DOHH2 (cell line): ENCODE data around the gene MTMR6.

Experiments
- H3F3A ChIP-seq: fragments of 200-600 bp; sonication (generic), shearing (Covaris generic); 2 replicates; pipeline ENCODE4 v1.6.0; 2016; ENCODE audit warnings: antibody characterized with exemption, mild to moderate bottlenecking; ENCODE audit not compliant: control insufficient read depth, insufficient read depth
- H3K27ac ChIP-seq: fragments of 200-600 bp; sonication (generic); 2 replicates; pipeline ENCODE4 v1.5.1; 2014; ENCODE audit warnings: low read depth, mild to moderate bottlenecking, low read length, moderate library complexity
- H3K27me3 ChIP-seq: fragments of 200-600 bp; sonication (generic); 2 replicates; pipeline ENCODE4 v1.6.1; 2014; ENCODE audit warnings: mild to moderate bottlenecking, low read length, mixed read lengths; ENCODE audit not compliant: control insufficient read depth
- H3K36me3 ChIP-seq: fragments of 200-600 bp; sonication (generic); 2 replicates; pipeline ENCODE4 v1.6.1; 2014; ENCODE audit warnings: mild to moderate bottlenecking, low read length, moderate library complexity, mixed read lengths; ENCODE audit not compliant: control insufficient read depth
- H3K4me1 ChIP-seq: fragments of 200-600 bp; sonication (generic); 2 replicates; pipeline ENCODE4 v1.6.1; 2014; ENCODE audit warnings: mild to moderate bottlenecking, low read length, mixed read lengths; ENCODE audit not compliant: control insufficient read depth
- H3K4me2 ChIP-seq: fragments of 200-600 bp; sonication (generic); 2 replicates; pipeline ENCODE4 v1.6.0; 2014; ENCODE audit warnings: mild to moderate bottlenecking, low read length, moderate library complexity
- H3K4me3 ChIP-seq: fragments of 200-600 bp; sonication (generic); 2 replicates; pipeline ENCODE4 v1.5.1; 2014; ENCODE audit warnings: mild to moderate bottlenecking, low read length, mixed read lengths
- H3K79me2 ChIP-seq: fragments of 200-600 bp; sonication (generic); 2 replicates; pipeline ENCODE4 v1.6.1; 2014; ENCODE audit warnings: mild to moderate bottlenecking, low read length, mixed read lengths; ENCODE audit not compliant: control insufficient read depth
- H3K9me2 ChIP-seq: fragments of 200-600 bp; sonication (generic); replicated peaks from 2 replicates; pipeline ENCODE4 v1.6.1; 2014; ENCODE audit warnings: mild to moderate bottlenecking, low read length, mixed read lengths; ENCODE audit not compliant: control insufficient read depth
- H3K9me3 ChIP-seq: fragments of 200-600 bp; sonication (generic); 2 replicates; pipeline ENCODE4 v1.6.1; 2014; ENCODE audit warnings: antibody characterized with exemption, low read length, mixed read lengths; ENCODE audit not compliant: control insufficient read depth, insufficient read depth
- H4K20me1 ChIP-seq: fragments of 200-600 bp; sonication (generic); 2 replicates; pipeline ENCODE4 v1.6.0; 2014; ENCODE audit warnings: low read depth, mild to moderate bottlenecking, antibody characterized with exemption, low read length, moderate library complexity; ENCODE audit not compliant: control insufficient read depth, insufficient read depth
- CTCF ChIP-seq: fragments of 200-600 bp; sonication (generic); IDR thresholded peaks from one replicate; pipeline ENCODE4 v1.5.1; 2014; ENCODE audit warnings: antibody characterized with exemption, mild to moderate bottlenecking, low read depth, low read length; ENCODE audit not compliant: poor library complexity, severe bottlenecking
- EZH2phosphoT487 ChIP-seq: fragments of 200-600 bp; sonication (generic); IDR thresholded peaks from 2 replicates; pipeline ENCODE4 v1.6.1; 2017; ENCODE audit warnings: borderline replicate concordance, mild to moderate bottlenecking, antibody characterized with exemption, low read length, moderate library complexity, mixed read lengths

MTMR6 gene

GRCh38 chr13:25253702-25254101, 33.6 kb downstream of the MTMR6 start:
- no peaks in the 10 kb centered on the region for H3K9me2 ChIP-seq
- no peaks in the 10 kb centered on the region for H3K27me3 ChIP-seq
- no peak for TF ChIP-seq CTCF
- no peak for TF ChIP-seq EZH2phosphoT487
- H3K36me3 ChIP-seq = peaks cover 68% of the 10 kb centered on the region
- H4K20me1 ChIP-seq = no peaks in the 10 kb centered on the region
- peaks cover 4% of the 10 kb centered on the region for H3K4me1 ChIP-seq
- no peak overlapping the region for H3K4me3 ChIP-seq
- no peaks in the 10 kb centered on the region for H3K9me3 ChIP-seq
- H3K79me2 ChIP-seq = no peaks in the 10 kb centered on the region
- peaks cover 3% of the 10 kb centered on the region for H3F3A ChIP-seq
- no peak overlapping the region for H3K4me2 ChIP-seq
- H3K27ac ChIP-seq = no peak overlapping the region

- H3K27me3 ChIP-seq = no peaks in the 10 kb centered on the region
- H3K4me1 ChIP-seq = peaks cover 14% of the 10 kb centered on the region
- H3K36me3 ChIP-seq = peaks cover 69% of the 10 kb centered on the region
- no peaks in the 10 kb centered on the region for H4K20me1 ChIP-seq
- H3K9me3 ChIP-seq = no peaks in the 10 kb centered on the region
- H3K4me2 ChIP-seq = no peak overlapping the region
- peaks cover 4% of the 10 kb centered on the region; the same call in 1 of the 2 replicates for H3F3A ChIP-seq
- H3K79me2 ChIP-seq = no peaks in the 10 kb centered on the region
- TF ChIP-seq EZH2phosphoT487 (no peak), CTCF (no peak)
- no peak overlapping the region for H3K27ac ChIP-seq
- H3K4me3 ChIP-seq = no peak overlapping the region
- H3K9me2 ChIP-seq = no peaks in the 10 kb centered on the region
Measured at GRCh38 chr13:25252752-25253151, 34.5 kb downstream of the MTMR6 start.

DNA sequence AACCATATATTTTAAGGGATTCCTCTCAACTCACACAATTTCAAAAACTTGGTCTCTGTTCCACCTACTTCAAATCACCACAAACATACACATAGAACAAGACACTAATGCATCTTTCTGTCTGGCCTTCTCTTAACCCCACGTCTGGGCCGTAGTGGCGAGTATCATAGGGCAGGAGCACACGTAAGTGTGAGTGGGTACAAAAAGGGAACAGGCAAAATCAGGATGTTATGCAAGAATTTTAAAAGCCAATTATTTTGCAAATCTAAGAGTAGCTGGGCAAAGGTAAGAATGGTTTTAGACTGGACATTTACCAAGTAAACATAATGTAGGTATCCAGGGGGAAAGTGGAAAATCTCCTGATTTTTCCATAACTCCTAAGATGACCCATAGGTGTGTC, 35.1 kb downstream of the MTMR6 start:
- Histone ChIP-seq H3K4me3 (no peak overlapping the region), H3K27ac (no peak overlapping the region)

More for the DNA sequence above, 35.1 kb downstream of the MTMR6 start:
- Histone ChIP-seq H3K79me2 (no peaks in the 10 kb centered on the region), H3K4me2 (no peak overlapping the region), H3F3A (peaks cover 9% of the 10 kb centered on the region; the same call in 1 of the 2 replicates), H3K36me3 (peaks cover 64% of the 10 kb centered on the region), H4K20me1 (no peaks in the 10 kb centered on the region), H3K27me3 (no peaks in the 10 kb centered on the region), H3K9me2 (no peaks in the 10 kb centered on the region), H3K9me3 (no peaks in the 10 kb centered on the region), H3K4me1 (peaks cover 19% of the 10 kb centered on the region)
- TF ChIP-seq CTCF = no peak
- no peak for TF ChIP-seq EZH2phosphoT487
